Right lobe of liver (tissue), 6 donors: ENCODE results near the gene SH3RF3. TPM values are rescaled to one million over a fixed set of nuclear protein-coding genes. Genes with fewer than 3 reads are reported as not detected.

Experiments used
- ATAC-seq, 4 donors: fragments of 200-7000 bp; cut with Tn5 transposase; one replicate each; pipeline ENCODE4 v1.9.1; 2020; ENCODE audit warnings: mild to moderate bottlenecking in 4 of 4, moderate library complexity in 4 of 4
- DNase-seq, 3 donors: peaks; one replicate each; pipeline ENCODE4 v3.0.0-alpha.2; 2020
- H3K27ac ChIP-seq, 3 donors: fragments of 200-600 bp; one replicate each; pipeline ENCODE4 v1.8.0; 2022
- H3K27me3 ChIP-seq, 2 donors: fragments of 200-600 bp; one replicate each; pipeline ENCODE4 v1.8.0; 2022
- H3K36me3 ChIP-seq, 4 donors: fragments of 200-600 bp; sonication (generic) in 1 of 4; one replicate each; pipeline versions ENCODE4 v1.5.1 to v1.8.0; 2017 to 2022; ENCODE audit warnings: control low read depth in 1 of 4
- H3K4me1 ChIP-seq, 4 donors: fragments of 200-600 bp; sonication (generic) in 1 of 4; one replicate each; pipeline versions ENCODE4 v1.5.1 to v1.8.0; 2017 to 2022; ENCODE audit warnings: control low read depth in 1 of 4
- H3K4me3 ChIP-seq, 3 donors: fragments of 200-600 bp; one replicate each; pipeline ENCODE4 v1.8.0; 2022
- H3K9me3 ChIP-seq, 4 donors: fragments of 200-600 bp; sonication (generic) in 1 of 4; one replicate each; pipeline versions ENCODE4 v1.5.1 to v1.8.0; 2017 to 2022; ENCODE audit warnings: control low read depth in 1 of 4
- POLR2A ChIP-seq: fragments of 450-650 bp; IDR thresholded peaks from one replicate; pipeline ENCODE4 v1.6.1; 2017; ENCODE audit warnings: antibody characterized with exemption, mild to moderate bottlenecking
- WGBS: methylation state at CpG from one replicate; pipeline ENCODE4 v1.1.6; 2018; ENCODE audit warnings: low coverage, low lambda C conversion rate; ENCODE audit not compliant: insufficient coverage; ENCODE audit errors: missing lambda C conversion rate; 5-methylcytosine and 5-hydroxymethylcytosine counted together
- intact Hi-C, 2 donors: fragments of 100-400 bp; cut with DNase I; formaldehyde crosslinking; loops; one replicate each; pipeline versions ENCODE4 v1.11.2 to v1.14.1; 2022
- total RNA-seq, 6 experiments: library from RNA; depleted of rRNA in 2 of 6; stranded (reverse); fragments of >200 nt in 2 of 6; fragmentation: NEBNext Ultra II Directional in 3 of 6; extraction: Animal tissue kit (Norgen Biotek cat#: 25700) in 3 of 6; gene quantifications; one replicate each; pipeline versions ENCODE4 v1.1.0 to v1.2.4, GENCODE V29; 2016 to 2023
- TF ChIP-seq, protein P1 (sequence below), 4 donors: fragments of 200-600 bp in 3 of 4; fragments of 450-650 bp in 1 of 4; IDR thresholded peaks; one replicate each; pipeline versions ENCODE4 v1.5.1 to v1.8.0; 2016 to 2022; ENCODE audit warnings: antibody characterized with exemption in 4 of 4, mild to moderate bottlenecking in 2 of 4
- donor health status: DM: no; HTN: yes; CAD: no.
- donor health status: DM: no; HTN: no; CAD: no.
- donor health status: DM: no; HTN: no; CAD: no.
- donor health status: DM: no; HTN: yes; CAD: no.
- donor health status: DM: no; HTN: yes; CAD: no.

SH3RF3 gene
- total RNA-seq, 6 experiments from 2014 or later = 0.68 to 1.6 (median 1.2) TPM

DNA sequence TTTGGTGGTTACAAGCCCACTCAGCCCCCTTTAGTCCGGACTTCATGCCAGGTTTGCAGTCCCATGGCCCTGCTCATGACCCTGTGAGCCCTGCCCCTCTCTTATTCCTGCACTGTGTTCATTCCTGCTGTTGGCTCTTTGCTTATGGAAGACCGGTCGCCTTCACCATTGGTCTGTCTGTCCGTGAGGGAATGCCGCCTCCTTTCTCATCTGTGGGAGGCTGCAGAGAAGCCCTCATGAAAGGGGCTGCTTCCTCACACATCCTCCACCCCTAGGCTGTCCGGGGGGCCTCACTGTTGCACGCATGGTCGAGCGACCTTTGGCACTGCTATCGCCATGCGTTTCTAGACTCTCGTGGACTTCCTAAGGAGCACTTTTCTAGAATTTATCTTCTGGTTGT, 16.3 kb downstream of the SH3RF3 start:
- no peaks in the 10 kb centered on the region for H3K4me1 ChIP-seq
- ATAC-seq (no peak), DNase-seq (no peak)
- no peaks in the 10 kb centered on the region for H3K27me3 ChIP-seq
- intact Hi-C loops = no loop called here
- 77% methylated on average over 8 of the region's 12 CpGs for WGBS
- no peak overlapping the region for H3K27ac ChIP-seq
- no peak overlapping the region for H3K4me3 ChIP-seq
- no peaks in the 10 kb centered on the region for H3K9me3 ChIP-seq
- TF ChIP-seq POLR2A = no peak
- TF ChIP-seq, protein P1, sequence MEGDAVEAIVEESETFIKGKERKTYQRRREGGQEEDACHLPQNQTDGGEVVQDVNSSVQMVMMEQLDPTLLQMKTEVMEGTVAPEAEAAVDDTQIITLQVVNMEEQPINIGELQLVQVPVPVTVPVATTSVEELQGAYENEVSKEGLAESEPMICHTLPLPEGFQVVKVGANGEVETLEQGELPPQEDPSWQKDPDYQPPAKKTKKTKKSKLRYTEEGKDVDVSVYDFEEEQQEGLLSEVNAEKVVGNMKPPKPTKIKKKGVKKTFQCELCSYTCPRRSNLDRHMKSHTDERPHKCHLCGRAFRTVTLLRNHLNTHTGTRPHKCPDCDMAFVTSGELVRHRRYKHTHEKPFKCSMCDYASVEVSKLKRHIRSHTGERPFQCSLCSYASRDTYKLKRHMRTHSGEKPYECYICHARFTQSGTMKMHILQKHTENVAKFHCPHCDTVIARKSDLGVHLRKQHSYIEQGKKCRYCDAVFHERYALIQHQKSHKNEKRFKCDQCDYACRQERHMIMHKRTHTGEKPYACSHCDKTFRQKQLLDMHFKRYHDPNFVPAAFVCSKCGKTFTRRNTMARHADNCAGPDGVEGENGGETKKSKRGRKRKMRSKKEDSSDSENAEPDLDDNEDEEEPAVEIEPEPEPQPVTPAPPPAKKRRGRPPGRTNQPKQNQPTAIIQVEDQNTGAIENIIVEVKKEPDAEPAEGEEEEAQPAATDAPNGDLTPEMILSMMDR (IDR thresholded peaks at IDR 0.05) = no peak
- H3K36me3 ChIP-seq = no peaks in the 10 kb centered on the region

DNA sequence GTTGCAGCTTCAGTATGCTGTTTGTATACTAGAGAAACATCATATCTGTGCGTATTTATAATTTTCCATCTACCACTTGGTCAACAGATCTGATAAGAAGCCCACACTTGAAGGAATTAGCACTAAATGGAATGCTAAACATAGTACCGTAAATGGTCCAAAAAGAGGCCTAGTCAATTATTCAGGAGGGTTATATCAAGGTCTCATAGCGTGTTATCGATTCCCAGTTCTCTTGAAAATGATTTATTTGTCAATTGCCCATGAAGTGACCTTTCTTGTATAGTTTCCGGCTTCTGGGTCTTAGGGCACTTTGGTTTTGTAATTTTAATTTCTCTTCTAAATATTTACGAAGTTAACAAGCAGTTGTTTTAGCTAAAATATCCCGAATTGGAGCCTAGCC, 18.4 kb downstream of the SH3RF3 start:
- H3K4me1 ChIP-seq = no peaks in the 10 kb centered on the region
- no peaks in the 10 kb centered on the region for H3K36me3 ChIP-seq
- no peak for DNase-seq
- intact Hi-C loops = no loop called here
- no peak overlapping the region for H3K27ac ChIP-seq
- ATAC-seq = no peak
- TF ChIP-seq, protein P1 (IDR thresholded peaks at IDR 0.05) = no peak
- TF ChIP-seq POLR2A = no peak
- H3K27me3 ChIP-seq = no peaks in the 10 kb centered on the region
- WGBS = 80% methylated on average over 7 of the region's 7 CpGs
- no peak overlapping the region for H3K4me3 ChIP-seq
- H3K9me3 ChIP-seq = no peaks in the 10 kb centered on the region

DNA sequence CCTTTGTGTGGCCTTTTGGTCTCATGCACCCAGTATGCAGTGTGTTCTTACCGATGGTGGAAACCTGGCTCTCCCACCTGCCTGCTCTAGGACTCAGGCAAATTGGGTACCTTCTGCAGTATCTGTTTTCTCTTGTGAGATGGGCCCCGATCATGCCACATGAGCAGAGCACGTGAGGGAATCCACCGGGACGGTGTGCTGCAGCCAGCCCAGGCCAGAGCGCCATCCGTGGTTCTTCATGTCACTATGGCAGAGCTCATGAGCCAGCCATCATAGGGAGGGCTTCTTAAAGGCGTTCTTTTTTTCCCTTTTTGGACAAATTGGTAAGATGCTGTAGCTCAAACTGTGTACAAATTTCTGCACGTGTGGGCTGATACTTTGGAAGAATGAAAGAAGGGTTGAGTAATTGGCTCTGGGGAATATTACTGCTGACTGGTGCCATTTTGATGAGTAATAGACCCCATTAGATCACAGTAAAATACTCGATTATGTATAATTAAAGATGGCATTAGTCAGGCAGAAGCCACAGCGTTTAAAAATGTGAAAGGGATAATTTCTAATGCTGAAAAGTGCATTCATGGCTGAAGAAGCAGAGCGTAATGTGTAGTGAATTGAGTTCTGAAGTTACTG, 19.2 kb downstream of the SH3RF3 start:
- Histone ChIP-seq H3K27ac (no peak overlapping the region), H3K27me3 (no peaks in the 10 kb centered on the region), H3K9me3 (no peaks in the 10 kb centered on the region), H3K4me1 (no peaks in the 10 kb centered on the region), H3K4me3 (no peak overlapping the region), H3K36me3 (no peaks in the 10 kb centered on the region)
- no peak for TF ChIP-seq POLR2A
- TF ChIP-seq, protein P1 (IDR thresholded peaks at IDR 0.05) = no peak
- DNase-seq = no peak
- 79% methylated on average over 10 of the region's 12 CpGs for WGBS
- ATAC-seq = no peak
- intact Hi-C loops = no loop called here

DNA sequence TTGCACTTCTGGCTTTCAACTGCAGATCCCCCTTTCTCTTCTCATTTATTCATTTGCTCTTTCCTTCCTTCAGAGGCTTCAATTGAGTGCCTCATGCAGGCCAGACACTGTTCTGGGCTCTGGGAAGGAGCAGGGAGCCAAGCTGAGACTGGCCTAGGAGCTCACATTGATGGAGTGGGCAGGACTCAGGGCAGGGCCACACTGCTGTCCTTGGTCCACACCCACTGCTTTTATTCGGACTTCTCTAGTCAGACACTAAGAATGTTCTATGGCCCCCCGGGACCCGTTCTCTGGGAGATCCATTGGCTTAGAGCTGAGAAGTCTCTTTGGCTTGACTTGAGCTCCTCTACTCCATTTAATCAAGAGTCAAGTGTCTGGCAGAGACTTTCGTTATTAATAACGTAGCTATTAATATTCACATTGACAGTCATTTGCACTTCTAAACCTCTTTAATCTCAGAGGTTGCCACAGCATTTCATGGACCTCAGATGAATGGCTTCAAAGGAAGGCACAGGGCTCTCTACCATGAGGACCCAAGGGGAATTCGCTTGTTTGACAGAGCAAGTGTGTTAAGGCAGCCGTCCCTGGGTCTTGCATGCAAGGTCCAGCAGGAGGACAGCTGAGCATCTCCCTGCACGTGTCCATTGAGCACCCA, 20.1 kb downstream of the SH3RF3 start:
- ATAC-seq = no peak
- intact Hi-C loops = no loop called here
- Histone ChIP-seq H3K36me3 (no peaks in the 10 kb centered on the region), H3K9me3 (no peaks in the 10 kb centered on the region), H3K4me1 (no peaks in the 10 kb centered on the region), H3K4me3 (no peak overlapping the region), H3K27me3 (no peaks in the 10 kb centered on the region), H3K27ac (no peak overlapping the region)
- 79% methylated on average over 8 of the region's 8 CpGs for WGBS
- DNase-seq = no peak
- TF ChIP-seq, protein P1 (IDR thresholded peaks at IDR 0.05) = no peak
- no peak for TF ChIP-seq POLR2A
